Spleen (tissue), 11 donors: Measurements from ENCODE around the gene PIM2. TPM values are rescaled to one million over a fixed set of nuclear protein-coding genes. Genes with fewer than 3 reads are reported as not detected.

Experiments
- DNase-seq: peaks from one replicate; pipeline ENCODE4 v3.0.0-alpha.2; 2020
- H3K27ac ChIP-seq, 8 donors: fragments of 200-600 bp; sonication (generic) in 7 of 8; 1 replicate in 4 of 8; 2 replicates in 4 of 8; pipeline versions ENCODE4 v1.5.0 to v1.8.0; 2016 to 2021; ENCODE audit warnings: inconsistent platforms in 4 of 8, mild to moderate bottlenecking in 4 of 8, moderate library complexity in 1 of 8
- H3K27me3 ChIP-seq, 7 donors: fragments of 200-600 bp; sonication (generic) in 6 of 7; replicated peaks in 1 of 7; 1 replicate in 4 of 7; 2 replicates in 3 of 7; pipeline versions ENCODE4 v1.5.0 to v1.8.0; 2016 to 2021; ENCODE audit warnings: inconsistent platforms in 3 of 7, mild to moderate bottlenecking in 1 of 7
- H3K36me3 ChIP-seq, 6 donors: fragments of 200-600 bp; sonication (generic) in 5 of 6; 1 replicate in 4 of 6; 2 replicates in 2 of 6; pipeline versions ENCODE4 v1.5.0 to v1.8.0; 2016 to 2021; ENCODE audit warnings: inconsistent platforms in 2 of 6
- H3K4me1 ChIP-seq, 6 donors: fragments of 200-600 bp; sonication (generic) in 5 of 6; 1 replicate in 3 of 6; 2 replicates in 3 of 6; pipeline versions ENCODE4 v1.5.0 to v1.8.0; 2016 to 2021; ENCODE audit warnings: inconsistent platforms in 3 of 6
- H3K4me3 ChIP-seq, 8 donors: fragments of 200-600 bp; sonication (generic) in 7 of 8; 1 replicate in 4 of 8; 2 replicates in 4 of 8; pipeline versions ENCODE4 v1.5.0 to v1.8.0; 2016 to 2021; ENCODE audit warnings: inconsistent platforms in 4 of 8, mild to moderate bottlenecking in 4 of 8, moderate library complexity in 2 of 8
- H3K9me3 ChIP-seq, 8 donors: fragments of 200-600 bp; sonication (generic) in 7 of 8; 1 replicate in 4 of 8; 2 replicates in 4 of 8; pipeline versions ENCODE4 v1.5.0 to v1.8.0; 2016 to 2021; ENCODE audit warnings: inconsistent platforms in 4 of 8
- CTCF ChIP-seq, 11 experiments: fragments of 200-600 bp in 7 of 11; fragments of 450-650 bp in 4 of 11; sonication (generic) in 4 of 11; IDR thresholded peaks in 8 of 11; conservative IDR thresholded peaks in 3 of 11; 1 replicate in 7 of 11; 2 replicates in 4 of 11; pipeline versions ENCODE4 v1.4.0 to v1.8.0; 2016 to 2021; ENCODE audit warnings: antibody characterized with exemption in 11 of 11, inconsistent platforms in 4 of 11, mild to moderate bottlenecking in 1 of 11
- POLR2A ChIP-seq, 3 donors: fragments of 450-650 bp; IDR thresholded peaks; one replicate each; pipeline ENCODE4 v1.5.1; 2017; ENCODE audit warnings: antibody characterized with exemption in 3 of 3, mild to moderate bottlenecking in 1 of 3
- POLR2AphosphoS5 ChIP-seq, 3 donors: sonication (generic); formaldehyde crosslinking; IDR thresholded peaks; one replicate each; pipeline ENCODE4 v1.5.1; 2017; ENCODE audit warnings: antibody characterized with exemption in 3 of 3
- WGBS, 5 donors: extraction: QIAGEN DNeasy Blood & Tissue Kit in 3 of 5; methylation state at CpG; one replicate each; pipeline versions ENCODE4 v1.1.5 to v1.1.7; 2013 to 2018; 5-methylcytosine and 5-hydroxymethylcytosine counted together
- intact Hi-C: fragments of 100-400 bp; cut with DNase I; formaldehyde crosslinking; loops from one replicate; pipeline ENCODE4 v1.15.0; 2023; ENCODE audit warnings: low total_unique reads
- polyA plus RNA-seq, 3 donors: library from polyadenylated mRNA; stranded (reverse); fragments of 200-250 nt; gene quantifications; one replicate each; pipeline ENCODE4 v1.2.1, GENCODE V29; 2013
- total RNA-seq, 7 donors: library from RNA; depleted of rRNA in 3 of 7; stranded (reverse); fragments of >200 nt in 3 of 7; fragmentation: NEBNext Ultra II Directional in 4 of 7; extraction: Animal tissue kit (Norgen Biotek cat#: 25700) in 4 of 7; gene quantifications; one replicate each; pipeline versions ENCODE4 v1.1.0 to v1.2.1, GENCODE V29; 2016 to 2021
- donor health status: healthy with polysubstance abuse.
- donor health status: DM: no; HTN: no; CAD: no; lungs with moderate emphysema.
- donor health status: DM: no; HTN: no; CAD: no.
- donor health status: Bipolar disorder and iron deficiency.
- donor health status: healthy.
- donor health status: DM: no; HTN: no; CAD: no.
- donor health status: DM: yes; HTN: yes; CAD: no.

Gene PIM2
- total and polyA plus RNA-seq, 10 donors: 54.2 to 220 (median 124) TPM

DNA sequence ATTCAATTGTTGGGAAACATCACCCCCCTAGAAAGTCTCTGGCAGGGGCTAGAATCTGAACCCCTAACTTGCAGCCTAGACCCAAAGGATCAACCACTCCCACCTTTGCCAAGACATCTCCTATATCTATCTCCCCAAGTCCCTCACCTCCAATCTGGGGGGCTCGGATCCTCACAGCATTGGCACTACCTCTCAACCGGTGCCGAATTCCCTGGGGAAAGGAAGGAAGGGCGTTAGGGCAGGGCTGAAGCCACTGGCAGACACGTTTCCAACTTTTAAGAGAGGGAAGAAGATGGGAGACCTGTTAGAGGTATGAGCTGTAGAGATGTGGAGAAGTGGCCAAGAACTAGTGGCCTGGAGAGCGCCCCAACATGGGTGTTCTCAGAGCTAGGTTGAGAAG lies 23.9 kb downstream of the PIM2 start:
- Histone ChIP-seq H3K36me3 (peaks cover 0 to 36% (median 12%) of the 10 kb centered on the region in 6 donors), H3K4me1 (peaks cover 2 to 51% (median 26%) of the 10 kb centered on the region in 6 donors), H3K27me3 (peaks cover 0 to 7% (median 0%) of the 10 kb centered on the region in 7 donors), H3K9me3 (peaks cover 0 to 7% (median 0%) of the 10 kb centered on the region in 8 donors), H3K27ac (no peak overlapping the region), H3K4me3 (no peak overlapping the region)
- no peak for DNase-seq
- TF ChIP-seq POLR2A (IDR thresholded peaks at IDR 0.05) (no peak), CTCF (IDR thresholded peaks at IDR 0.05 in 8 of 11, conservative IDR thresholded peaks at IDR 0.05 in 3 of 11) (no peak), POLR2AphosphoS5 (IDR thresholded peaks at IDR 0.05) (no peak)
- 71 to 84% (median 77%) methylated on average over 4 to 6 of the region's 6 CpGs for WGBS, 5 donors
- intact Hi-C loops: loop anchor here (10.0 kb wide), 2 partner anchors 50 to 90 kb away; partner anchors contain the start of gene HDAC6

GRCh38 chrX:48893556-48894348 lies 25.1 kb downstream of the PIM2 start:
- Histone ChIP-seq H3K27me3 (peaks cover 0 to 7% (median 0%) of the 10 kb centered on the region in 7 donors), H3K27ac (no peak overlapping the region), H3K4me1 (peaks cover 0 to 40% (median 18%) of the 10 kb centered on the region in 6 donors), H3K9me3 (peaks cover 0 to 7% (median 0%) of the 10 kb centered on the region in 8 donors), H3K4me3 (no peak overlapping the region), H3K36me3 (peaks cover 0 to 27% (median 9%) of the 10 kb centered on the region in 6 donors)
- DNase-seq: peak; percentile 71
- intact Hi-C loops: loop anchor here (10.0 kb wide), 2 partner anchors 51 to 89 kb away; partner anchors contain the start of gene HDAC6
- 81 to 96% (median 87%) methylated on average over 6 to 16 of the region's 16 CpGs for WGBS, 5 donors
- no peak for TF ChIP-seq POLR2AphosphoS5 (IDR thresholded peaks at IDR 0.05)

GRCh38 chrX:48892896-48893295 lies 25.9 kb downstream of the PIM2 start:
- Histone ChIP-seq H3K4me3 (no peak overlapping the region), H3K4me1 (peaks cover 0 to 35% (median 14%) of the 10 kb centered on the region in 6 donors), H3K36me3 (peaks cover 0 to 27% (median 9%) of the 10 kb centered on the region in 6 donors), H3K9me3 (peaks cover 0 to 7% (median 0%) of the 10 kb centered on the region in 8 donors), H3K27me3 (peaks cover 0 to 7% (median 0%) of the 10 kb centered on the region in 7 donors), H3K27ac (no peak overlapping the region)
- intact Hi-C loops: loop anchor here (10.0 kb wide), 2 partner anchors 52 to 88 kb away; partner anchors contain the start of gene HDAC6
- 63 to 90% (median 81%) methylated on average over 3 to 4 of the region's 4 CpGs for WGBS, 5 donors
- no peak for TF ChIP-seq CTCF (IDR thresholded peaks at IDR 0.05 in 8 of 11, conservative IDR thresholded peaks at IDR 0.05 in 3 of 11)
- TF ChIP-seq POLR2A (IDR thresholded peaks at IDR 0.05): no peak
- no peak for TF ChIP-seq POLR2AphosphoS5 (IDR thresholded peaks at IDR 0.05)
- DNase-seq: no peak

DNA sequence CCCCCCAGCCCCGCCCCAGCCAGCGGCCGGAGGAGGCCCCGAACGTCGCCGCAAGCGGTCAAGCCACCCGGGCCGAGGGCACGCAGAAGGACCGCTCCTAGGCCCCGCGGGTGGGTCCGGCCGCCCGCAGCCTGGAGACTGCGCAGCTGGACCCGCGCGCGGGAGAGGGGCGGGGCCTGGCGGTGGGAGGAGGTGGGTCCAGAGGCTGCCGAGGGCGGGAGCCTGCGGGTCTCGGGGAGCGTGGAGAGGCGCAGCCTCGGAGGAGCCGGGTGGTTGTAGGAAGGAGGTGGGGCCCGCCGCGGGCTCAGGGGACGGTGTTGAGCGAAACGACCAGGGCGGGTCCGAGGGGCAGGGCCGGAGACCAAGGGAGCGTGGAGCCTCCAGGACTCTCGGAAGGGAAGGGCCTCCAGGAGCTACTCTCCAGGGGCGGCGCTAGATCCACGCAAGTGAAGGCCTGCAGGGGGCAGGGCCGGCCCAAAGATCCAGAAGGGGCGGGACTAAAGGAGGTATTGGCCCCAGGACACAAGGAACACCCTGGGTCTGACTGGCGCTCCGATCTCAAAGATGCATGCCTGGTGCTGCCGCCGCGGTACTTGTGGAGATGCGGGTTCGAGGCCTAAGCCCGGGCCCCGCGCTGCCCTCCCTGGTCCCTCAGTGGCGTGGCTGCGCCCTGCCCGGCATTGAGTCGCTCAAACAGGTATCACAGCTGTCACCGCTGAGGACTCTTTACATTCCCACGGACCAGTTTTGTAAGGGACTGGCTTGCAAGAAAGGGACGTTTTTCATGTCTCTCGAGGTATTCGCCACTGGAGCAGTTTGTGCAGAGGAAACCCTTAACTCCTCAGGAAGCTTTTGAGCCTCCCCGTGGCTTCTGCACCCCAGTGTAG lies 27.2 kb downstream of the PIM2 start:
- peaks cover 0 to 27% (median 9%) of the 10 kb centered on the region in 6 donors for H3K36me3 ChIP-seq
- intact Hi-C loops: loop anchor here (10.0 kb wide), 2 partner anchors 53 to 87 kb away; partner anchors contain the start of gene HDAC6
- peaks cover 0 to 32% (median 11%) of the 10 kb centered on the region in 6 donors for H3K4me1 ChIP-seq
- TF ChIP-seq CTCF (IDR thresholded peaks at IDR 0.05 in 8 of 11, conservative IDR thresholded peaks at IDR 0.05 in 3 of 11) (peak in 10 of 11 experiments; percentile 39 to 80 (median 64)), POLR2AphosphoS5 (IDR thresholded peaks at IDR 0.05) (peak; percentile 72 to 83 (median 82)), POLR2A (IDR thresholded peaks at IDR 0.05) (no peak)
- peaks cover 0 to 7% (median 0%) of the 10 kb centered on the region in 7 donors for H3K27me3 ChIP-seq
- 0 to 40% (median 2%) methylated on average over 4 to 68 of the region's 68 CpGs for WGBS, 5 donors
- peak overlapping the region; percentile 46 to 85 (median 60) for H3K4me3 ChIP-seq
- H3K9me3 ChIP-seq: no peaks in the 10 kb centered on the region
- peak; percentile 92 for DNase-seq
- peak overlapping the region; percentile 46 to 85 (median 78) for H3K27ac ChIP-seq
